CMK (cell line): ENCODE results near the gene CCZ1B.
"Not testable (repeated sequence)": the region's sequence is repeated elsewhere in the genome, so short reads cannot be mapped to it uniquely, and the experiment has no call there.

Experiments
- DNase-seq: peaks from one replicate; pipeline ENCODE4 v3.0.0-alpha.2; 2010; ENCODE audit warnings: low read depth

Gene CCZ1B

DNA sequence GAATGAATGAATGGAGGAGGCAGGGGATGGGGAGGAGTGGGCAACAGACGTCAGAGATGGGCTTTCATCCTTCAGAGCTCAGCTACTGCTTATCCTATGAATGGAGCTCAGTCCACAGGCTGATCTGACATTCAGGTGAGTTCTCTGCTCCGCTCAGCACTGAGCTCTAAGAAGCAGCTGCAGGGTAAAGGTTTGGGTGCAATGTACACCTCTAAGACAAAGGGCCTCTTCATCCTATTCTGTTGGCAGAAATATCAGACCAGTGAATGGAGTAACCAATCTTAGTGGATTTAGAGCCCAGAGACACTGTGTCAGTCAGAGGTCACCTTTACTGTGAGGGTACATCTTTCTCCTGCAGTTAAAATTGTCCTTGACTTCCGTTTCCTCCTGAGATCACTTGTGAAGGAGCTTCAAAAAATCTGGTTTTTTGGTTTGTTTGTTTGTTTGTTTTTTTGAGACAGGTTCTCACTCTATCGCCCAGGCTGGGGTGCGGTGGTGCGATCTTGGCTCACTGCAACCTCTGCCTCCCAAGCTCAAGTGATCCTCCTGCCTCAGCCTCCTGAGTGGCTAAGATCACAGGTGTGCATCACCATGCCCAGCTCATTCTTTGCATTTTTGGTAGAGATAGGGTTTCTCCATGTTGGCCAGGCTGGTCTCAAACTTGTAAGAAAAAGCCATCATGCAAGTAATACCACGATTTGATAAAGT lies 5.1 kb upstream of the CCZ1B start:
- DNase-seq = no peak

DNA sequence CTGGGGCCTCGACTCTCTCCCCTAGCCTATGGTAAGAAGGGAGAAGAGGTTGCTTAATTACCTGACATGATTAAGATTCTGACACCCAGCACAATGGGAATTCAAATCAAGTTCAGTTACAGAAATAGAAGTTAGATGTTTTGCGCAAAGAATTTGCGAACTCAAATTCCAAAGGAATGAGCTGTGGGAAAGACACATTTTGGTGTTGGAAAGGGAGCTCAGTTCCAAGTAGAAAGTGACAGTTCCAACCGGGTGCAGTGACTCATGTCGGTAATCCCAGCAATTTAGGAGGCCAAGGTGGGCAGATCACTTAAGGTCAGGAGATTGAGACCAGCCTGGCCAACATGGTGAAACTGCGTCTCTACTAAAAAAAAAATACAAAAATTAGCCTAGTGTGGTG lies 4.0 kb upstream of the CCZ1B start:
- not testable (repeated sequence) for DNase-seq

DNA sequence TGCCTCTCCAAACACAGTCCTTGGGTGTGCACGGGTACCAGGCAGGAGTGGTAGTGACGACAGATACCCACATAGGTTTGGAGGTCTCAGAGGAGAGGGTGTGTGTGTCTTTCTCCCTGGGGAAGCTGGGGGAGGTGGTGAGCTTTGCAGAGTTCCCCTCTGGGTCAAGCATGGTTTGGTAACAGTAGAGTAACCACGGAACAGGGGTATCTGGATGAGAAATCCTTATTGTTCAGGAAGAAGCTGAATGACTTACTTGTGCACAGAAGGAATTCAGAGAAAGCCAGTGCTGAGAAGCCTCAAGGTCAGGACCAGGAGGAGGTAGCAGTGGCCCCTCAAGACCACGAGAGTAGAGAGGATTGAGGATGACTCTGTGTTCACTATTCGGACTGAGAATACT lies 3.5 kb upstream of the CCZ1B start:
- DNase-seq = not testable (repeated sequence)

- DNase-seq = not testable (repeated sequence)
These were observed 1.1 kb upstream of the CCZ1B start for GRCh38 chr7:6827180-6827579.

DNA sequence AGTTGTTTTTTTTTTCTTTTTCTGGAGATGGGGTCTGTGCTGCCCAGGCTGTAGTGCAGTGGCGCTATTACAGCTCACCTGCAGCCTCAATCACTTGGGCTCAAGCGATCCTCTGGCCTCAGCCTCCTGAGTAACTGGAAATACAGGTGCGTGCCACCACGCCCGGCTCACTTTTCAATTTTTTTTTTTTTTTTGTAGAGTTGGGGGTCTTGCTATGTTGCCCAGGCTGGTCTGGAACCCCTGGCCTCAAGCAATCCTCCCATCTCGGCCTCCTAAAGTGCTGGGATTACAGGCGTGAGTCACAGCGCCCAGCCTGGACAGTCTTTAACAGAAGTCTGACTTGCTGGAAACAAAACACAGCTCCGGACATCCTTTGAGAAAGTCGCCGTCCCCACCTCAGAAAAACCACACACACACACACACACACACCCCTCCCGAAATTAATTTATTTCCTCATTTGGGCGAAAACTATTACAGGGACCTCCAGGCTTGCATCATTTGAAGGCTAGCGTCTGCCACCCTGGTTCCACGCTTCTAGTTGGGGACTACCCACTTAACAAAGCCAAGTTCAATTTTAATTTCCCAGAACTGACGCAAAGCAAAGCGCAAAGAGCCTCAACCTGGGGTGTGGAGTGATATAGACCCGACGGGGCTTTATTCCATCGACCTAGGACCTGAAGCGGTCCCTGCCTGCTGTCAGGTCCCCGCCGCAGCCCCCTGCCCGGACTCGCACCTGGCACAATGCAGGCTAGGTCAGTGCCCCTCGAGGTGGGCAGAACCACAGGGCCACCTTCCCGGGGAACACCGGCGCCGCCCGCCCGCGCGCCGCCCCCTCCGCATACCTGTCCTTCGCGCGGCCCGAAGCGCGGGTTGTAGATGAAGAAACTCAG lies 594 bp downstream of the CCZ1B start:
- not testable (repeated sequence) for DNase-seq

DNA sequence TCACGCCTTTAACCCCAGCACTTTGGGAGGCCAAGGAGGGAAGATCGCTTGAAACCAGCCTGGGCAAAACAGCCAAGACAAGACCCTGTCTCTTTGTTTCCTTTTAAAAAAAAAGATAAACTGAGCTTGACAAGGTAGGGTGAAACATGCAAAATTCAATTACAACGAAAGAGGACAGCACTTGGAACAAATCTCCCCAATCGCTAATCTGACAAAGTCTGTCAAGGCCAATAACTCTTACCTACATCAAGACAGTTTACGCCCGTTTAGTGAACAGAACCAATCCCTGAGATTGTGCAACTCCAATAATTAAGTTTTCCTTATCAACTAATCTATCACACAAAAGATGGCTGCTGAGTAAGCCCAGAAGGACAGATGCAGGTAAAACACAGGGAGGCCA lies 4.5 kb downstream of the CCZ1B start:
- not testable (repeated sequence) for DNase-seq

DNA sequence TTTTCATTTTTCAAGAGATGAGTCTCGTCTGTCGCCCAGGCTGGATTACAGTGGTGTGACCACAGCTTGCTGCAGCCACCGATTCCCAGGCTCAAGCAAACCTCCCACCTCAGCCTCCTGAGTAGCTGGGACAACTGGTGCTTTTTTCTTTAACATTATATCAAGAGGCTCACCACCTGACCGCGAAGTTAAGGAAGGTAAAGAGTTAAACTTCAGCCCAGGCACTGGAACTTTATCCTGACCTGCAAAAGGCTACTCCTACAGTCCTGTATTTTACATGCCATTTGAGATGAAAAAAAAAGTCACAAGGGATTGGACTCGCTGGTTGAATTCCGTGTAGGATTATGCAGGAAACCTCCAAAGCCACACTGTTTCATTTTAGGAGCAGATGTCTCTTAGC lies 10.6 kb downstream of the CCZ1B start:
- DNase-seq = not testable (repeated sequence)

GRCh38 chr7:6813011-6813410 lies 13.1 kb downstream of the CCZ1B start:
- DNase-seq = not testable (repeated sequence)

DNA sequence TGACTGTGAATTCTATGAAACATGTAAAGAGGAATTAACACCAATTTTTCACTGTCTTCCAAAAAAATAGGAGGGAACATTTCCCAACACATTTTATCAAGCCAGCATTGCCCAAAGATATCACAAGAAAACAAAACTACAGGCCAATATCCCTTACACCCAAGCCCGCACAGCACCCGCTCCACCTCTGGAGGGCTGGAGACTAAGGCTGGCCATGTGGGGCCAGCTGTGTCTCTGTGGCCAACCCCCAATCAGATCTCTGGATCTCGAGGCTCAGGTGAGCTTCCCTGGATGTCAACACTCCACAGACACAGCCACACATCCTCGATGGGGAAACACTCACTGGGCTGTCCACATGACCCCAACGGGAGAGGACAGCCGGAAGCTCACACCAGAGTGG lies 18.1 kb downstream of the CCZ1B start:
- not testable (repeated sequence) for DNase-seq

- not testable (repeated sequence) for DNase-seq
These were observed 18.6 kb downstream of the CCZ1B start for GRCh38 chr7:6807393-6807918.

DNA sequence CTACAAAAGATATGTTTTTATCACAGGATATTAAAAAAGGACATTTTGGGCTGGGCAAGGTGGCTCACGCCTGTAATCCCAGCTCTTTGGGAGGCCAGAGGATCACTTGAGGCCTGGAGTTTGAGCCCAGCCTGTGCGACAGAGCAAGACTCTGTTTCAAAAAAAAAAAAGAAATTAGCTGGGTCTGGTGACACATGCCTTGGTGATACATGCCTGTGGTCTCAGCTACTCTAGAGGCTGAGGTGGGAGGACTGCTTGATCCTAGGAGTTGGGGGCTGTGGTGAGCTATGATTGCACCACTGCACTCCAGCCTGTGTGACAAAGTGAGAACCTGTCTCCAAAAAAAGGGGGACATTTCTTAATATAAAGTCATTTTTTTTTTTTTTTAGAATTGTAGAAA lies 25.7 kb downstream of the CCZ1B start:
- not testable (repeated sequence) for DNase-seq

DNA sequence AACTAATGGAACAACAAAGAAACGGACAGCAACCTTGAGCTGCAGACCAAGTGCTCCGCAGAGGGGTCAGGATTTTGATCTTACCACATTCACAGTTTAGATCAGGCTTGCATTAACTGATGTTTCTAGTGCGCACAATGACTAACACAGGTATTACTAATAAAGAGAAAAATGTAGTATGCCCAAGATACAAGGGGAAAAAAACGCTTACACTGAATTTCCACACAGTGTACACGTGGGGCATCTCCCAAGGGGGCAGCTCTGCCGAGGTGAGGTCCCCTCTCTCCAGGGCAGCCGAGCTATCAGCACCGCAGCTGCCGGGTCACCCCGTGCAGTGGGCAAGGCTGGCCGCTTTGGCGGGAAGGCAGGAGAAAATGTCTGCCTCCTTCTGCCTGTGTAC lies 26.2 kb downstream of the CCZ1B start:
- not testable (repeated sequence) for DNase-seq

DNA sequence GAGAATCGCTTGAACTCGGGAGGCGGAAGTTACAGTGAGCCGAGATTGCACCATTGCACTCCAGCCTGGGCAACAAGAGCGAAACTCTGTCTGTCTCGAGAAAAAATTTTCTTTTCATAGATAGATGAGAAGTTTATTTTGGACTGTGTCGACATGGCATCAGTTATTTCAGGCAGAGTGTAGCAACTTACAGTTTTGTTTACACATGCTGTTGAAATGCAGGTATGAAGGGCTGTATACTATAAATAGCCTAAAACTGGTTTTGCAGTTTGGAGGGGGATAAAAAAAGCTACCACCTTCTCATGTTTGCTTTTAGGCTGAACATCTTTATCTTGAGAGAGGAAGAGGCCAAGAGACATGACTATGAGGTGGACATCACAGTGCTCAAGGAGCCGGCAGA lies 28.0 kb downstream of the CCZ1B start:
- DNase-seq = not testable (repeated sequence)

DNA sequence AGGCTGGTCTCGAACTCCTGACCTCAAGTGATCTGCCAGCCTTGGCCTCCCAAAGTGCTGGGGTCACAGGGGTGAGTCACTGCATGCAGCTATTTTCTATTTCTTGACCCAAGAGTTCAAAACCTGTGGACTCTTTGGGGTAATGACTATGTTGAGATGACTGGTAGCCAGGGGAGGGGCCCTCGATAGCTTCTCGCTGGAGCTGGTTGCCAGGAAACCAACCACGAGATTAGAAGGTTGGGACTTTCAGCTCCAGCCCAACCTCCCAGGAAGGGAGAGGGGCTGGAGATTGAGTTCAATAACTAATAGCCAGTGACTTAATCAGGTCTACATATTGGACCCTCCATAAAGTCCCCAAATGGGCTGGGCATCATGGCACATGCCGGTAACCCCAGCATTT lies 28.9 kb downstream of the CCZ1B start:
- DNase-seq = not testable (repeated sequence)

- DNase-seq = not testable (repeated sequence)
These were observed 31.8 kb downstream of the CCZ1B start for GRCh38 chr7:6794276-6794675.

DNA sequence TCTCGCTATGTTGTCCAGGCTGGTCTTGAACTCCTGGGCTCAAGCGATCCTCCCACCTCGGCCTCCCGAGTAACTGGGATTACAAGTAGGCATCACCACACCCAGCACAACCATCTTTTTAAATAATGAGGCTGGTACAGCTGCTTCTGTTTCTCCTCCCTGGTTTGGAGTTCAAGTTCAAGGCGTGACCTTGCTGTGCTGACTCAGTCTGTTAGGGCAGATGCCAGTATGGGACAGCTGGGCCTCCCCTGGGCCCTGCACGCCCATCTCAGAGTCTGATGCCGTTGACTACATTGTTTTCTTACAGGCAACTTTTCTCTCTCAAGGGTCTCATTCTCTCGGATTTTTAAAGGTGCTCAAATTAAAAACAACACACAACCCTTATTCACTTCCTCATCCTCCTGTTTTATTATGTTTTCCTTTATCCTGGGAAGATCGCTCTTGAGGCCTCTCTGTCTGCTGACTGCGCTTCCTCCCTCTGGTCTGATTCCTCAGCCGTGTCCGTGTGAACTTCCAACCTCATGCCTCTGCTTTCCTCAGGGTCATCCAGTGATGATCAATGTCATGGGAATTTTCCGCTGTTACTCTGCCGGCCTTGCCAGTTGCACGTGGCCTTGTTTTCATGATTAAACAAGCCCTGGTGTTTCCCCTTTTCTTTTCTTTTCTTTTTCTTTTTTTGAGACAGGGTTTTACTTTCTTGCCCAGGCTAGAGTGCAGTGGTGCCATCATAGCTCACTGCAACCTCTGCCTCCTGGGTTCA lies 33.8 kb downstream of the CCZ1B start:
- DNase-seq = not testable (repeated sequence)

- not testable (repeated sequence) for DNase-seq
These were observed 36.7 kb downstream of the CCZ1B start for GRCh38 chr7:6789353-6789752.

GRCh38 chr7:6781581-6781980 lies 44.5 kb downstream of the CCZ1B start:
- DNase-seq = not testable (repeated sequence)

DNA sequence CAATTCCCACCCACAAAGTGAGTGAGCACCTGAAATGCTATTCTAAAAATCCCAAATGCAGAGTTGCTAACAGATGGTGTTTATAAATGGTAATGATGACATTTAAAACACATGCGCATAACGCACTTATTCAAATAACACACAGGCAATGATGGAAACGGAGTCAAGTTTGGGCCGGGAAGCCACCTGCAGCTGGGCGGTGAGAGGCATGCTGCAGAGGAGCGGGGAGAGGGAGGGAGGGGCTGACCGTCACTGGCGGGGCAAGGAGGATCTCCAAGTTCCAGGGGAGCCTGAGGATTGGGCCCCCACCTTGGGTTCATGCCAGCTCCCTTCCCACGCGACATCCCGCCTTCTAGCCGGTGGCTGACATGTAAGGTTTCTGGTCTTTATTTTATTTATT lies 64.9 kb downstream of the CCZ1B start:
- DNase-seq = not testable (repeated sequence)

DNA sequence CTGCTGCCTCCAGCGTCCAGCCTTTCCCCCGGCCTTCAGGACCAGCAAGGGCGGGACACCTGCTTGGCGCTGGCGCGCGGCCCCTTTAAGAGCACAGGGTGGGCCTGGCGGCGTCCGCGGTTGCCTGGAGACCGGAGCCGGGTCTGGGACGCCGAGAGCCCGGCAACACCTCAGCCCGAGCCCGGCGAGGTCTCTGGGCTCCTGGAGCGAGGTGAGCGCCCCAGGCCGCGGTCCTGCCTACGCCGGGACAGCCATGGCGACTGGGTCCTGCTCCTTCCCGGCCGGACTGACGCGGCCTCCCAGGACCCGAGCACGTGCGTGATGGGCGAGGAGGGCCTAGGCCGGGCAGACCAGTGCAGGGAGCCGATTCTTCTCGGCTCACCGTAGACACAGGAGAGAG lies 72.1 kb downstream of the CCZ1B start, which contains the start of gene RSPH10B2:
Gene RSPH10B2 (plus strand): TSS at position 140 of the 400 bp plus-strand sequence. CDS start 3,575 bp downstream, outside the sequence.
- not testable (repeated sequence) for DNase-seq

DNA sequence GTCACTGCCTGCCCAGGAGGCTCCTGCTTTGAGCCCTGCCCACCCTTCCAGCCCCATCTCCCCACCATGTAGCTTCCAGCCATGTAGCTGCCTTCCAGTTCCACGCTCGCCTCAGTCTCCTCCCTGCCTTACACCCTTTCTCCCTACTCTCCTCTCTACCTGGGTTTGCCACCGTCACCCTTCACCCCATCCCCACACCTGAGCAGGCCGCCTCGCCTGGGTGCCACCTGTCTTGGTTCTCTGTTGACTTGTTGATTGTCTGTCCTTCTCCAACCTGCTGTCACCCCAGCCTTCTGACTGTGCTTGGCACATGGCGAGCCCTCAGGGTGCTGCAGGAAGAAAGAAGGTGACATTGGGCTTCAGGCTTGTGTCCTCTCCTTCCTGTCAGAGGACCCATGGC lies 75.9 kb downstream of the CCZ1B start:
- not testable (repeated sequence) for DNase-seq

DNA sequence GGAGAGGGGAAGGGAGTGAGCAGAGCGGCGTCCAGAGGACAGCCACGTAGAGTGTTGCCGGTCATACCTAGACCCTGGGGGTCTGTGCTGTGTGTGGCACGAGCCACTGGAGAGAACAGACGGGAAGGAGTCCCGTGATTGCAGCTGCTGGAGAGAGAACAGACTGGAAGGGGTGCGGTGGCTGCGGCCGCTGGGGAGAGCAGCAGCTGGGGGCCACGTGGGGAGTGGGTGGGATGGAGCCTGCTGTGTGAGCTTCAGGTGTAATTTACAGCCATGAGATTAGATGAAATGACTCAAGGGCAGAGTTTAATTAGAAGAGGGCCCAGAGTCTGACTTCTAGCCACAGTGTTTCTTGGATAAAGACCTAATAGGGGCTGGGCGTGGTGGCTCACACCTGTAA lies 76.7 kb downstream of the CCZ1B start:
- not testable (repeated sequence) for DNase-seq
